ENCODE data around the gene ANXA10.

- TF ChIP-seq EZH2 (IDR thresholded peaks at IDR 0.05; ENCODE audit: low read depth, unreplicated experiment): no peak
- TF ChIP-seq CTCF (conservative IDR thresholded peaks at IDR 0.05; ENCODE audit: low read depth in 2 of 2): no peak
- no peak for TF ChIP-seq NANOG (IDR thresholded peaks at IDR 0.05; ENCODE audit: borderline replicate concordance)
- TF ChIP-seq POLR2AphosphoS5 (IDR thresholded peaks at IDR 0.05; ENCODE audit: low read depth): no peak
- TF ChIP-seq STAT1 (IDR thresholded peaks at IDR 0.05; ENCODE audit: unreplicated experiment): no peak
- no peak for TF ChIP-seq CREB1 (CRISPR knock-in tag; IDR thresholded peaks at IDR 0.05; ENCODE audit: low read depth)
These were observed 47.0 kb downstream of the ANXA10 start for GRCh38 chr4:168139336-168139735.

Measured in GM23338 (cell line).